Naive thymus-derived CD8-positive, alpha-beta T cell (primary cell): Measurements from ENCODE around the gene OR4N5. TPM values are rescaled to one million over a fixed set of nuclear protein-coding genes. Genes with fewer than 3 reads are reported as not detected.
"Not testable (repeated sequence)": the region's sequence is repeated elsewhere in the genome, so short reads cannot be mapped to it uniquely, and the experiment has no call there.

Experiments
- ATAC-seq, 2 donors: fragments of 150-1000 bp; cut with Tn5 transposase in 1 of 2; sonication (Bioruptor Pico), chemical (Tn5 transposase) in 1 of 2; 1 replicate in 1 of 2; 2 replicates in 1 of 2; pipeline ENCODE4 v1.10.0; 2021; ENCODE audit warnings: mild to moderate bottlenecking in 2 of 2, moderate library complexity in 2 of 2
- POLR2A ChIA-PET: fragments of 350-600 bp; sonication (Branson Sonifier 250); formaldehyde crosslinking; loops from one replicate; lab custom pipeline; 2021; ENCODE audit warnings: antibody characterized with exemption; lab: Charles Lee
- DNase-seq, 10 donors: peaks; one replicate each; pipeline versions ENCODE4 v3.0.0 to v3.0.0-alpha.2; 2020 to 2022
- H3K27ac Mint-ChIP-seq, 10 donors: one replicate each; pipeline ENCODE4 v1.8.0; 2020 to 2022; ENCODE audit warnings: mild to moderate bottlenecking in 10 of 10, mixed read lengths in 10 of 10, moderate library complexity in 4 of 10, inconsistent platforms in 1 of 10
- H3K27me3 Mint-ChIP-seq, 5 donors: one replicate each; pipeline ENCODE4 v1.8.0; 2021 to 2022; ENCODE audit warnings: mixed read lengths in 5 of 5
- H3K36me3 Mint-ChIP-seq, 3 donors: one replicate each; pipeline ENCODE4 v1.8.0; 2020 to 2022; ENCODE audit warnings: mixed read lengths in 3 of 3, mild to moderate bottlenecking in 2 of 3, inconsistent platforms in 1 of 3
- H3K4me1 Mint-ChIP-seq, 4 donors: one replicate each; pipeline ENCODE4 v1.8.0; 2021 to 2022; ENCODE audit warnings: mixed read lengths in 4 of 4
- H3K4me3 Mint-ChIP-seq, 10 donors: one replicate each; pipeline ENCODE4 v1.8.0; 2020 to 2022; ENCODE audit warnings: mild to moderate bottlenecking in 10 of 10, mixed read lengths in 10 of 10, moderate library complexity in 6 of 10, inconsistent platforms in 1 of 10
- H3K9me3 Mint-ChIP-seq, 9 donors: one replicate each; pipeline ENCODE4 v1.8.0; 2020 to 2022; ENCODE audit warnings: mixed read lengths in 9 of 9, mild to moderate bottlenecking in 3 of 9, inconsistent platforms in 1 of 9, moderate library complexity in 1 of 9
- polyA plus RNA-seq, 3 donors: library from polyadenylated mRNA; unstranded; fragments of 300-500 nt; fragmentation: Illumina TruSeq; gene quantifications; one replicate each; pipeline ENCODE4 v1.2.3, GENCODE V29; 2021
- total RNA-seq, 8 experiments: library from RNA in 2 of 8; stranded (reverse) in 2 of 8; gene quantifications; one replicate each; pipeline ENCODE4 v1.2.3 and lab custom pipeline; 2021 to 2026

OR4N5 gene
- total and polyA plus RNA-seq, 5 experiments from 2014 or later: not detected

GRCh38 chr14:20174205-20174604 lies 35.6 kb downstream of the OR4N5 start:
- H3K4me3 Mint-ChIP-seq, POLR2A ChIA-PET, H3K9me3 Mint-ChIP-seq, ATAC-seq, H3K36me3 Mint-ChIP-seq, H3K27ac Mint-ChIP-seq, H3K4me1 Mint-ChIP-seq, DNase-seq: not testable (repeated sequence)
- peaks cover 7 to 11% (median 8%) of the 10 kb centered on the region in 5 donors for H3K27me3 Mint-ChIP-seq

- H3K4me1 Mint-ChIP-seq: no peaks in the 10 kb centered on the region
- ATAC-seq: no peak
- H3K4me3 Mint-ChIP-seq: no peak overlapping the region
- no peak overlapping the region for H3K27ac Mint-ChIP-seq
- peaks cover 0 to 2% (median 0%) of the 10 kb centered on the region in 9 donors for H3K9me3 Mint-ChIP-seq
- POLR2A ChIA-PET: no interaction called here
- H3K27me3 Mint-ChIP-seq: peaks cover 2 to 17% (median 11%) of the 10 kb centered on the region in 5 donors
- no peak for DNase-seq
- no peaks in the 10 kb centered on the region for H3K36me3 Mint-ChIP-seq
Measured at GRCh38 chr14:20176330-20176729, 37.7 kb downstream of the OR4N5 start.

- H3K27me3 Mint-ChIP-seq: peaks cover 2 to 18% (median 11%) of the 10 kb centered on the region in 5 donors
- peaks cover 0 to 2% (median 0%) of the 10 kb centered on the region in 9 donors for H3K9me3 Mint-ChIP-seq
- peak overlapping the region in 1 of 10 donors; percentile 63 for H3K27ac Mint-ChIP-seq
- no peak for ATAC-seq
- no peak for DNase-seq
- no peaks in the 10 kb centered on the region for H3K36me3 Mint-ChIP-seq
- H3K4me1 Mint-ChIP-seq: no peaks in the 10 kb centered on the region
- no peak overlapping the region for H3K4me3 Mint-ChIP-seq
- POLR2A ChIA-PET: no interaction called here
Measured at GRCh38 chr14:20177433-20177974, 38.9 kb downstream of the OR4N5 start.

GRCh38 chr14:20179218-20179617 lies 40.6 kb downstream of the OR4N5 start:
- Mint-ChIP-seq H3K27ac (no peak overlapping the region), H3K4me3 (no peak overlapping the region), H3K27me3 (peaks cover 2 to 16% (median 11%) of the 10 kb centered on the region in 5 donors), H3K36me3 (no peaks in the 10 kb centered on the region), H3K9me3 (peaks cover 0 to 2% (median 0%) of the 10 kb centered on the region in 9 donors), H3K4me1 (no peaks in the 10 kb centered on the region)
- POLR2A ChIA-PET: no interaction called here
- DNase-seq (no peak), ATAC-seq (no peak)

- Mint-ChIP-seq H3K27me3 (peaks cover 2 to 16% (median 12%) of the 10 kb centered on the region in 5 donors), H3K27ac (no peak overlapping the region), H3K4me3 (no peak overlapping the region), H3K9me3 (peaks cover 0 to 2% (median 0%) of the 10 kb centered on the region in 9 donors), H3K36me3 (no peaks in the 10 kb centered on the region), H3K4me1 (no peaks in the 10 kb centered on the region)
- POLR2A ChIA-PET: no interaction called here
- ATAC-seq: no peak
- DNase-seq: no peak
Measured at GRCh38 chr14:20179880-20180279, 41.3 kb downstream of the OR4N5 start.

GRCh38 chr14:20180486-20180885 lies 41.9 kb downstream of the OR4N5 start:
- no peaks in the 10 kb centered on the region for H3K4me1 Mint-ChIP-seq
- DNase-seq (no peak), ATAC-seq (no peak)
- H3K9me3 Mint-ChIP-seq: peaks cover 0 to 2% (median 0%) of the 10 kb centered on the region in 9 donors
- H3K27me3 Mint-ChIP-seq: peaks cover 2 to 16% (median 12%) of the 10 kb centered on the region in 5 donors
- no peak overlapping the region for H3K4me3 Mint-ChIP-seq
- POLR2A ChIA-PET: no interaction called here
- H3K27ac Mint-ChIP-seq: no peak overlapping the region
- H3K36me3 Mint-ChIP-seq: no peaks in the 10 kb centered on the region

GRCh38 chr14:20184181-20184580 lies 45.6 kb downstream of the OR4N5 start:
- ATAC-seq: no peak
- POLR2A ChIA-PET: no interaction called here
- Mint-ChIP-seq H3K27ac (no peak overlapping the region), H3K36me3 (no peaks in the 10 kb centered on the region), H3K4me1 (no peaks in the 10 kb centered on the region), H3K27me3 (peaks cover 3 to 41% (median 13%) of the 10 kb centered on the region in 5 donors), H3K9me3 (no peaks in the 10 kb centered on the region), H3K4me3 (no peak overlapping the region)
- DNase-seq: no peak

GRCh38 chr14:20190596-20190995 lies 52.0 kb downstream of the OR4N5 start, which contains the start of gene OR11G2:
OR11G2 (plus strand) TSS chr14:20190896; CDS start chr14:20197438, 6,542 bp downstream.
- DNase-seq (no peak), ATAC-seq (no peak)
- no peak within 1 kb of the TSS for H3K27ac Mint-ChIP-seq
- H3K9me3 Mint-ChIP-seq: no peaks in the 10 kb centered on the region
- no peaks in the 10 kb centered on the region for H3K36me3 Mint-ChIP-seq
- peaks cover 0 to 6% (median 0%) of the 10 kb centered on the region in 4 donors for H3K4me1 Mint-ChIP-seq
- peaks cover 2 to 40% (median 7%) of the 10 kb centered on the region in 5 donors for H3K27me3 Mint-ChIP-seq
- no peak within 1 kb of the TSS for H3K4me3 Mint-ChIP-seq
- POLR2A ChIA-PET: no interaction called here

GRCh38 chr14:20191396-20191795 lies 52.8 kb downstream of the OR4N5 start:
- DNase-seq (no peak), ATAC-seq (no peak)
- Mint-ChIP-seq H3K4me1 (peaks cover 0 to 6% (median 0%) of the 10 kb centered on the region in 4 donors), H3K27me3 (peaks cover 2 to 32% (median 8%) of the 10 kb centered on the region in 5 donors), H3K27ac (no peak overlapping the region), H3K9me3 (no peaks in the 10 kb centered on the region), H3K4me3 (no peak overlapping the region), H3K36me3 (no peaks in the 10 kb centered on the region)
- POLR2A ChIA-PET: no interaction called here

- no peak for DNase-seq
- Mint-ChIP-seq H3K27me3 (peaks cover 2 to 25% (median 17%) of the 10 kb centered on the region in 5 donors), H3K4me1 (peaks cover 0 to 6% (median 0%) of the 10 kb centered on the region in 4 donors), H3K4me3 (no peak overlapping the region), H3K9me3 (no peaks in the 10 kb centered on the region), H3K36me3 (no peaks in the 10 kb centered on the region), H3K27ac (peak overlapping the region in 1 of 10 donors; percentile 13)
- POLR2A ChIA-PET: no interaction called here
- no peak for ATAC-seq
Measured at GRCh38 chr14:20194101-20194500, 55.5 kb downstream of the OR4N5 start.

Other genes starting within 250 kb of the OR4N5 start
- not detected for gene OR4K5, start 218.2 kb upstream of the OR4N5 start, total RNA-seq
- not detected for gene OR4K5, start 218.2 kb upstream of the OR4N5 start, polyA plus RNA-seq
- not detected for gene OR4K1, start 207.9 kb upstream of the OR4N5 start, total RNA-seq
- gene OR4K1, start 207.9 kb upstream of the OR4N5 start, polyA plus RNA-seq: not detected
- not detected for gene OR4K15, start 163.2 kb upstream of the OR4N5 start, total RNA-seq
- not detected for gene OR4K15, start 163.2 kb upstream of the OR4N5 start, polyA plus RNA-seq
- gene OR4Q2, start 136.7 kb upstream of the OR4N5 start, total RNA-seq: not detected
- not detected for gene OR4Q2, start 136.7 kb upstream of the OR4N5 start, polyA plus RNA-seq
- gene OR4K14, start 119.5 kb upstream of the OR4N5 start, total RNA-seq: not detected
- gene OR4K14, start 119.5 kb upstream of the OR4N5 start, polyA plus RNA-seq: not detected
- not detected for gene OR4K13, start 102.8 kb upstream of the OR4N5 start, total RNA-seq
- gene OR4K13, start 102.8 kb upstream of the OR4N5 start, polyA plus RNA-seq: not detected
- gene OR4L1, start 78.8 kb upstream of the OR4N5 start, total RNA-seq: not detected
- gene OR4L1, start 78.8 kb upstream of the OR4N5 start, polyA plus RNA-seq: not detected
- not detected for gene OR4K17, start 28.1 kb upstream of the OR4N5 start, total RNA-seq
- gene OR4K17, start 28.1 kb upstream of the OR4N5 start, polyA plus RNA-seq: not detected
- gene OR11G2, start 52.1 kb downstream of the OR4N5 start, total RNA-seq: not detected
- gene OR11G2, start 52.1 kb downstream of the OR4N5 start, polyA plus RNA-seq: not detected
- gene OR11H6, start 84.9 kb downstream of the OR4N5 start, total RNA-seq: not detected
- gene OR11H6, start 84.9 kb downstream of the OR4N5 start, polyA plus RNA-seq: not detected
- gene OR11H7, start 90.2 kb downstream of the OR4N5 start, total RNA-seq: not detected
- gene OR11H7, start 90.2 kb downstream of the OR4N5 start, polyA plus RNA-seq: not detected
- gene OR11H4, start 100.5 kb downstream of the OR4N5 start, total RNA-seq: not detected
- not detected for gene OR11H4, start 100.5 kb downstream of the OR4N5 start, polyA plus RNA-seq
- 10 to 100 TPM; 22.8 to 23.5 TPM for gene TTC5, start 167.1 kb downstream of the OR4N5 start, total RNA-seq
- gene TTC5, start 167.1 kb downstream of the OR4N5 start, polyA plus RNA-seq: 10 to 100 TPM; 16.1 to 22.3 (median 18.7) TPM
- gene CCNB1IP1, start 194.5 kb downstream of the OR4N5 start, total RNA-seq: 10 to 100 TPM; 26.6 to 28.4 TPM
- gene CCNB1IP1, start 194.5 kb downstream of the OR4N5 start, polyA plus RNA-seq: 10 to 100 TPM; 15.7 to 21.6 (median 18.5) TPM
- 10 to 100 TPM; 21.6 to 22.9 TPM for gene PARP2, start 204.8 kb downstream of the OR4N5 start, total RNA-seq
- gene PARP2, start 204.8 kb downstream of the OR4N5 start, polyA plus RNA-seq: 10 to 100 TPM in 1 of 3 donors, 1 to 10 TPM in 2; 8.8 to 13.6 (median 9.6) TPM